ENCODE results near the gene LGALS3BP.

DNA sequence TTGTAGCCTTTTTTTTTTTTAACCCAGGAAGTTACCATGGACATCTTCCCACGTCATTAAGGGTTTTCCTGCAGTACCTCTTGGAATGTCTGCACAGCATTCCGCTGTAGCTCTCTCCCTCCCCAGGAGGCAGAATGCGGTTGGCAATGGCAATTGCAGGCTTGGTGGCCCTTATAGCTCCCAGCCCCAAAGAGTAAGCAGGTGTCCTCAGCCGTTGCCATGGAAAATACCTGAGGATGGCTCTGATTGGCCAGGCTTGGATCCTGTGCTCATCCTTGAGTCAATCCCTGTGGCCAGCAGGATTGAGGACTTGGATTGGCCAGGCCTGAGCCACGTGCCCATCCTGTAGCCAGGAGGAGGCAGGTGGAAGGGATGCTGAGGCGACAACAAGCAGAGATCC is 39.0 kb downstream of the LGALS3BP start:
- TF ChIP-seq, protein P1, sequence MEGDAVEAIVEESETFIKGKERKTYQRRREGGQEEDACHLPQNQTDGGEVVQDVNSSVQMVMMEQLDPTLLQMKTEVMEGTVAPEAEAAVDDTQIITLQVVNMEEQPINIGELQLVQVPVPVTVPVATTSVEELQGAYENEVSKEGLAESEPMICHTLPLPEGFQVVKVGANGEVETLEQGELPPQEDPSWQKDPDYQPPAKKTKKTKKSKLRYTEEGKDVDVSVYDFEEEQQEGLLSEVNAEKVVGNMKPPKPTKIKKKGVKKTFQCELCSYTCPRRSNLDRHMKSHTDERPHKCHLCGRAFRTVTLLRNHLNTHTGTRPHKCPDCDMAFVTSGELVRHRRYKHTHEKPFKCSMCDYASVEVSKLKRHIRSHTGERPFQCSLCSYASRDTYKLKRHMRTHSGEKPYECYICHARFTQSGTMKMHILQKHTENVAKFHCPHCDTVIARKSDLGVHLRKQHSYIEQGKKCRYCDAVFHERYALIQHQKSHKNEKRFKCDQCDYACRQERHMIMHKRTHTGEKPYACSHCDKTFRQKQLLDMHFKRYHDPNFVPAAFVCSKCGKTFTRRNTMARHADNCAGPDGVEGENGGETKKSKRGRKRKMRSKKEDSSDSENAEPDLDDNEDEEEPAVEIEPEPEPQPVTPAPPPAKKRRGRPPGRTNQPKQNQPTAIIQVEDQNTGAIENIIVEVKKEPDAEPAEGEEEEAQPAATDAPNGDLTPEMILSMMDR (IDR thresholded peaks at IDR 0.05) = no peak
- no peak for TF ChIP-seq POLR2A (IDR thresholded peaks at IDR 0.05)

Measured in body of pancreas (tissue), 4 donors.